ENCODE data around the gene HPS5.
"Not testable (repeated sequence)": the region's sequence is repeated elsewhere in the genome, so short reads cannot be mapped to it uniquely, and the experiment has no call there.

The HPS5 gene

DNA sequence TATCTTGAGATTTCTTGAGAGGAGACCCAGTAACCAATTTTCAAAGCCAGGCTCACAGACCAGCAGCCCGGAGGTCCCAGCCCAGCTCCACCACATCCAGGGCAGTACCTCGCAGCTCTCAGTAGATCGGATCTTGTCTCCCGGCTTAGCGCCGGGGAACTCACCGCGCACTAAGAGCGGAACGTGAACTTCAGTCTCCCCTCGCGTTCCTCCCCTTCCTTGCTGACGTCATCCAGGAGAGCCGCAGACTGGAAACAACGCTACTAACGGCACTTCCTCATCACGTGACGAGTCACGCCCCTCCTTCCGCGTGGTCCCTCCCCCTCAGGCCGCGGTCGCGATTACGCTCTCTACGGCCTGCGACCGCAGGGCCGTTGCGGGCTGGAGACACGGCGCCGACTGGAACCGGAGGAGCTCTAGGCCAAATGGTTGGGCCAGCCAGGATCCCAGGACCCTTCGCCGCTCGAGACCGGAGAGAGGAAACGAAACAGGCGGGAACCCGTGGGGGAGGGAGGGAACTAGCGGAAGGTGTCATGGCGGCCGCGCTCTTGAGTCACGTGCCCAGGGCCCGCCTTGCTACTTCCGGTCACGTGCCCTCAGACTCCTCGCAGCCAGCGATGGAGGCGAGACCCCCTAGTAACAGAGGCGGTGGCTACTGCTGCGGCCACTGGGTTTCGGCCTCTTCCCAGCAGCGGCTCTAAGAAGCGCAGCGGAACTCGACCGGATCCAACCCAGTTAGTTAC lies at the start of gene HPS5, which contains the start of gene GTF2H1:
Gene HPS5, minus strand, starts transcription at position 172 of the 743 bp plus-strand sequence. CDS start 4,282 bp downstream, outside the sequence.
Gene GTF2H1, plus strand, starts transcription at position 599 of the 743 bp plus-strand sequence. CDS start 10,508 bp downstream, outside the sequence.
- peak; percentile 99 for DNase-seq

DNA sequence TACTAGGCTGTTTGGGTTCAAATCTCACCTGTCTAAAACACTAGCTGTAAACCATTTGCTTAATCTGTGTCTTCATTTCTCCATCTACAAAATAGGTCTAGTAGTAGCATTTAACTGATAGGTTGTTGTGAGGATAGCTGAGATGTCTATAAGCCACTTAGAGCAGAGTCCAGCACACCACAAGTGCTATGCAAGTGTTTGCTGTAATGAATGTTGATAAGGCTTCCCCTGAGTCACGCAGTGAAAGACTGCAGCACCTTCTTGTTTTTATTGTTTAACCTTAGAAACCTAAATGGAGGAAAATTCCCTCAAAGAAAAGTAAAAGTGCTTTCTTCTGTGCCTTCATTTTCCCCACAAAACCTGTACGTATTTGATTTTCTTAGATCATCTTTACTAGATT lies 49.3 kb upstream of the HPS5 start:
- peak; percentile 61 for DNase-seq

DNA sequence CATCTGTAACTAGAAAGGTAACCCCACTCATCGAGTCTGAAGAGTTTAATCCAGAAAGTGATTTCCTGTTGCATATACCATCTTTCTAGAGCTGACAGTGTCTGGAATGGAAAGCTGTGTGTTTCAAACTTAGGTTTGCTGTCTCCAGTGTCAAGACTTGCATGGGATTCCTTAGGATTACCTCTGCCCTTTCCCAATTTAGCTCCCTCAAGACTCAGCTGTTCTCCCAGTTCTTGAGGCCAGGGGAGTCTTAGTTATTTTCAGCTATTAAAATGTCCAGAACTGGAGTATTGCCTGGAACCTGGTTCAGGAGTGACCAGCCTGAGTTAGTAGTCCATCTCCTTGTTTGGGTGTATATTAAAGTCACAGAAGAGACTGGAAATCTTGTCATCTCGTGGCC lies 47.5 kb upstream of the HPS5 start:
- DNase-seq: no peak

DNA sequence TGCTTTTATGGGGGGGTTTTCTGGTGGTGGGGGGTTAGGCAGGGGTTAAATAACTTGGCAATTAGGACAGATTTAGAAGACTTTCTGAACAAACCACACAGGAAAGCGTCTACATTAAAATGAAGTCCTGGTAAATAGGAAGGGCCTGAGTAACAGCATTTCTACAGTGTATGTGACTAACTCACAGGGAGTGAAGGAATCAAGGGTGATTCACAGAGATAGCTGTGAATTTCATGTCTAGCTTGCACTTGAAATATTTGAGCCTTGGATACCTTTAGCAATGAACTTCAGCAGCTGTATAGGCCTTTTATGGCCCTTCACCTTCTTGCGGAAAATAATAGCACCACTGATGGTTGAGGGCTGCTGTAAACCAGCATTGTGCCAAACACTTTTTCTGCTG lies 46.3 kb upstream of the HPS5 start:
- DNase-seq: no peak

GRCh38 chr11:18367431-18367830 lies 45.5 kb upstream of the HPS5 start:
- no peak for DNase-seq

DNA sequence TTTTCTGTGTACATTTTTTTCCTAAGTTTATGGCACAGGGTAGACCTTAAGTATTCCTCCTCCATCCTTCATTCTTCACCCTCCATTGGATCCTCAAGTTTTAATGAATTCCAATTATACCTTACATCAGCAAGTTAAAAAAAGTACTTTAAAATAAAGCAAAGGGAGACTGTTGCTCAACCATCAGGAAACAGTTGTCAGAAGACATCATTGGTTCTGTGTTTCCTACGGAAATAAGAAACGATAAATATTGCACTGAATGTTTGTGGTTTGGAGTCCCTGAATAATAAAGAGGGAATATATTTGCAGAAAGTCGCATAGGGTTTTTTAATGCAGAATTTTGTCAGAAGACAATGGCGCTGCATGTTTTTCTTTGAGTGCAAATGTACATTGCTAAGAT lies 44.3 kb upstream of the HPS5 start:
- peak; percentile 40 for DNase-seq

- peak; percentile 35 for DNase-seq
These were observed 43.8 kb upstream of the HPS5 start for GRCh38 chr11:18365741-18366140.

DNA sequence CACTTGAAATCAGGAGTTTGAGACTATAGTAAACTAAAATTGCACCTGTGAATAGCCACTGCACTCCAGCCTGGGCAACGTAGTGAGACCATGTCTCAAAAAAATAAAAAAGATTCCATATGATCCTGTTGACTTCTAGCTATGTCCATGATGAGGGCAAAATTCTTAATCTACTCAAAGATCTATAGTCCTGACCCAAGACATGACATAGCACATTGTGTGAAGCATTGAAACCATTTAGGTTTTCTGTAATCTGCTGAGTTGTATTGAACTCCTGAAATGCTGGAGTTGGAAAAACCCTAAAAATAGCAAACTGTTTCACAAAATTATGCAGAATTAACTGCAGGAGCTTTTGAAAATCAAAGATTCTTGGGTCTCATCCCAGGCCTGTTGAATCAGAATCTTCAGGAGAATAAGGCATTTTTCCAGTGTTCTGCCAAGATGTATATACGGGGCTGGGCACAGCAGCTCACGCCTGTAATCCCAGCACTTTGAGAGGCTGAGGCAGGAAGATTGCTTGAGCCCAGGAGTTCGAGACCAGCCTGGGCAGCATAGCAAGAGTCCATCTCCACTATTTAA lies 42.6 kb upstream of the HPS5 start:
- no peak for DNase-seq

DNA sequence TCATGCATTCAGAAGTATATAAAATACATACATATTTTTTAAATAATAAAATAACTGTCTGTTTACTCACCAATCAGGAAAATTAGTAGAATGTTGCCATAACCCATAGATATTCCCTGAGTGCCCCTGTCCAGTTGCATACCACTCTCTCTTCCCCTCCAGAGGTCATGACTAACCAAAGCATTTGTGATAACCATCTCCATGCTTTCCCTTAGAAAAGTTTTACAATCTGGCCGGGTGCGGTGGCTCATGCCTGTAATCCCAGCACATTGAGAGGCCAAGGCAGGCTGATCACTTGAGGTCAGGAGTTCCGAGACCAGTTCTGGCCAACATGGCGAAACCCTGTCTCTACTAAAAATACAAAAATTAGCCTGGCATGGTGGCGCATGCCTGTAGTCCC lies 39.2 kb upstream of the HPS5 start:
- no peak for DNase-seq

DNA sequence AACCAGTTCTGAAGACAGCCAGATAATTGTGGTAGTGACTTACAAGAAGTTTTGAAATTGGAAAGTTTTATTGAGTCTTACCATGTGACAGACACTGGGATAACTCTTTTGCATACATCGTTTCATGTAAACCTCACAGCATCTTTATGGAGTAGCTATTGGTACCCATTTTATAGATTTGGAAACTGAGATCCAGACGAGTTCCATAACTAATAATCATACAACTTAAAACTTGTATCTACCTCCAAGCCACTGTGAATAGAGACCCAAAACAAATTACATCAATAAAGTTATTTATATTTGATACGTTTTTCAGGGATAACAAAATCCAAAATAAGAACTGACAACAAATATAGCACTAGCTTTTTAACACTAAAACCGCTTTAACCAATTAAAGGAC lies 36.7 kb upstream of the HPS5 start:
- no peak for DNase-seq

DNA sequence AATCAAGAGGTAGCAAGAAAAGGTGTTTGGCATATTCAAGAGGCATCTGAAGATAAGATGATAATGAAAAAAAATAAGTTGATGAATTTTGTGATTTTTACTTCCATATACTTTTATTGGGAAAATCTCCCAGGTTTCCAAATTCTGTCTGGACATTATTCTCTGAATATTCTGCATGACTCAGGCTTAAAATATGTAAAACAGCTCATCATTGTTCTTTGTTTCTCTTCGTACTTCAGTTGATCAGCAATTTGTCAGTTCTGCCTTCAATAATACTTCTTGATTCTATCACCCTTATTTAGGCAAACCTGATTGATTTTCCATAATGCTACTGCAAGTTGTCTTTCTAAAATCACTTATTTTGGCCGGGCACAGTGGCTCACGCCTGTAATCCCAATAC lies 30.6 kb upstream of the HPS5 start:
- no peak for DNase-seq

DNA sequence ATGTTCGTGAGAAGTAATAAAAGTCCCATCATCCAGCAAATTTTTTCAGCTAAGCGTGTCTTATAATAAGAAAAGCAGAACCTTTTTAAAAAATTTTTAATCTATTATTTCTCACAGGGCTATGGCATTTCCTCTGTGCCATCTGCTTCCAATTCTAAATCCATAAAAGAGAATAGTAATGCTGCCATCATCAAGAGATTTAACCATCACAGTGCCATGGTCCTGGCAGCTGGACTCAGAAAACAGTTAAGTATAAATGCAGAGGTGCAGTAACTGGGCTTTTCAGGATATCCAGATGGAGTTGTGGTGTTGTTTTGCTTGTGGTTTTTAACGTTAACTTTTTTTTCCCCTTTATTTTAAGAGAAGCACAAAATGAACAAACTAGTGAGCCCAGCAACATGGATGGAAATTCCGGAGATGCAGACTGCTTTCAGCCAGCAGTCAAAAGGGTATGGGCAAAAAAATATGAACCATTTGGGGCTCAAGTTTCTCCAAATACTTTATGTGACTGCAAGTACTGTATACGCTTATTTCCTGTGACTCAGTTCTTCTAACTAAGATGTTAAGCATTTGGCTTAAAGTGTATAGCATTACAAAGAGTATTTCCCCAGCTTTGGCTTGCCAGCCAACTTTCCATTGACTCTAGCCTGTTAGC lies 25.7 kb upstream of the HPS5 start:
- DNase-seq: no peak

DNA sequence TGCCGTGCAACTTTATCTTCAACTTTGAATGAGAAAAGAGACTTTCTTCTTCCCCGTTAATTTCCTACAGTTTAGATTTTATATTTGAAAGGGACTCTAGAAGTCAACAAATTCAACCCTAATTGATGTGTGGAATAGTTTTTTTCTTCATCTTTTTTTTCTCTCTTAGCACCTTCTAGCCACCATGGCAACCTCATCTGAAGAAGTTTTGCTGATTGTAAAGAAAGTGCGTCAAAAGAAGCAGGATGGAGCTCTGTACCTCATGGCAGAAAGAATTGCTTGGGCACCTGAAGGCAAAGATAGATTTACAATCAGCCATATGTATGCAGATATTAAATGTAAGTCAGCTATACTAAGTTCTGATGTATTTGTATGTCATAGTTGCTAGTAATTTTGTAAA lies 11.0 kb upstream of the HPS5 start:
- no peak for DNase-seq

DNA sequence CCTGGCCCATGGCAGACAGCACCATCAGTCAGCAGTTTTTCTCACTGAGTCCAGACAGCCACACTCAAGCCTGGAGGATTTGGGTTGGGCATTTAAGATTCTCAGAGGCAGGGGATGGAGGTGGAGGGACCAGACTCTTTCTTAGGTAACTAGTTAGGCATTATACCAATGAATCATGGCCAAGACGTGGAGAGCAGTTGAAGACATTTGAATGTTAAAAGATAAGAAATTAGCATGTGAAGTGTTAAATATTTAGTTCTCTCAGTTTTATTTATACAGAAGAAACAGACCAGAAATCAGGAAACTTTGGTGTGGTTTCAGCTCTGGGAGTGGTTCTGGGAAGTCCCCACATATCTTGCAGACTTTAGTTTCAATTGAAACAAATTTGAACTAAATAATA lies 10.4 kb upstream of the HPS5 start:
- no peak for DNase-seq

DNA sequence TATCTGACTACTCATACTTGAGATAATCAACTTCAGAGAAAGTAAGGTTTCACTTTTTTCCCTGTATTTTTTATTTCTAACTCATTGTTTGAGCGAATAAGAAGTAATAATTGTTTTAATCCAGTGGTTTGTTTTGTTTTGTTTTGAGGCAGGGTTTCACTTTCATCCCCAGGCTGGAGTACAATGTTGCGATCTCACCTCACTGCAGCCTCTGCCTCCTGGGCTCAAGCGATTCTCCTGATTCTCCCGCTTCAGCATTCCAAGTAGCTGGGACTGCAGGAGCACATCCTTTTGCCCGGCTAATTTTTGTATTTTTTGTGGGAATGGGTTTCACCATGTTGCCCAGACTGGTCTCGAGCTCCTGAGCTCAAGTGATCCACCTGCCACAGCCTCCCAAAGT lies 9.0 kb upstream of the HPS5 start:
- no peak for DNase-seq

- DNase-seq: peak; percentile 71
These were observed 7.4 kb upstream of the HPS5 start for GRCh38 chr11:18329196-18329870.

GRCh38 chr11:18324381-18324780 lies 2.4 kb upstream of the HPS5 start:
- DNase-seq: peak; percentile 74

DNA sequence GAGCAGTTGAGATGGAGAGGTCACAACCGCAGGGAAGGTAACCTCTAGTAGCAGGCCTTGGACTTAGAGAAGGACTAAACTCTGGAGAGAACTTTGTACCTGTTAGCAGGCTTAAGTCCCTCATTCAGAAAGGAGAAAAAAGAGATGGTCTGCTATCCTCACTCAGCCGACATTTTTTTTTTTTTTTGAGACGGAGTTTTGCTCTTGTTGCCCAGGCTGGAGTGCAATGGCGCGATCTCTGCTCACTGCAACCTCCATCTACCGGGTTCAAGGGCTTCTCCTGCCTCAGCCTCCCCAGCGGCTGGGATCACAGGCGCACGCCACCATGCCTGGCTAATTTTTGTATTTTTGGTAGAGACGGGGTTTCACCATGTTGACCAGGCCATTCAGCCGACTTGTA lies 1.9 kb upstream of the HPS5 start:
- not testable (repeated sequence) for DNase-seq

- DNase-seq: peak; percentile 13
These were observed 1.1 kb upstream of the HPS5 start for GRCh38 chr11:18322818-18323570.

DNA sequence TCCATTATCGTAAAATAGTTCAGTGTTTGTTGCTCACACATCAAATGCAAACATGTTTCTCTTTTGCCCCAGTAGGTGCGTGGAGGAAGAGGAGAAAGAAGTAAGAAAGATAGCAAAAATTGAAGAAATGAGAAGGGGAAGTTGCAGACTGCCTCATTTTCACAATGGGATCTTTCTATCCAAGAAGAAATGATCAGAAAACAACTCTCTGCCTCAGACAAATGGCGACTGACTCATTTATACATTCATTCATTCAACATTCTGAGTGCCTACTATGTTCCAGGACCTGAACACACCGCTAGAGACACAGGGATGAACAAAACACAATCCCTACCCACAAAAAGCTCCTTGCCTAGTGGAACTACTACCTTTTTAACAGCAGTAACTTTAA lies 367 bp downstream of the HPS5 start:
- peak; percentile 52 for DNase-seq

GRCh38 chr11:18320617-18321016 lies 1.3 kb downstream of the HPS5 start:
- DNase-seq: no peak

GRCh38 chr11:18319914-18320313 lies 2.0 kb downstream of the HPS5 start:
- DNase-seq: no peak

DNA sequence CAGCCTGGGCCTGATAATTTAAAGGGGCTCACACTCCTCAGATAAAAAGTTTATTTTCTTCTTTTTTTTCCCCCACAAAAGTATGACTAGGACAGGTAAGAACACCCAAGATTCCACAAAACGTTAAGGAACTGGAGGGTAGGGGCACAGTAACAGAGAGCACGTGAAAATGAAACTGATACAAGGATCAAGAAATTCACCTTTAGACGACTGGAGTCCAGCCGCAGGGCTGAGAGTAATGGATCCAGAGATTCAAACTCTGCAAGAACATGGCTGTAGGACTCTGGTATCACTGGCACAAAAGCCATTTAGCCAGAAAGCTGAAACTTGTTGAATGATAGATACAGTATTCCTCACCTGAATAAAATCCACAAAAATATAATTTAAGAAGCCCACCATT lies 4.4 kb downstream of the HPS5 start:
- DNase-seq: no peak
